DLD1 (cell line): ENCODE results near the gene CLOCK.
"Not testable (repeated sequence)": the region's sequence is repeated elsewhere in the genome, so short reads cannot be mapped to it uniquely, and the experiment has no call there.

Experiments used
- in situ Hi-C: cut with HindIII; loops from 2 replicates; pipeline ENCODE4 v1.10.0; 2017; ENCODE audit warnings: low sequenced_read_pairs

The CLOCK gene

GRCh38 chr4:55546756-55547465 is at the start of gene CLOCK:
TSS of gene CLOCK (minus strand) at chr4:55546909. CDS start at chr4:55482785, 64,124 bp downstream.
- in situ Hi-C loops: no loop called here

- in situ Hi-C loops: no loop called here
Observed at GRCh38 chr4:55592014-55592413, 45.3 kb upstream of the CLOCK start, which contains the start of gene PDCL2. TSS of gene PDCL2 (minus strand) at chr4:55592245. CDS start at chr4:55592109, 136 bp downstream.

DNA sequence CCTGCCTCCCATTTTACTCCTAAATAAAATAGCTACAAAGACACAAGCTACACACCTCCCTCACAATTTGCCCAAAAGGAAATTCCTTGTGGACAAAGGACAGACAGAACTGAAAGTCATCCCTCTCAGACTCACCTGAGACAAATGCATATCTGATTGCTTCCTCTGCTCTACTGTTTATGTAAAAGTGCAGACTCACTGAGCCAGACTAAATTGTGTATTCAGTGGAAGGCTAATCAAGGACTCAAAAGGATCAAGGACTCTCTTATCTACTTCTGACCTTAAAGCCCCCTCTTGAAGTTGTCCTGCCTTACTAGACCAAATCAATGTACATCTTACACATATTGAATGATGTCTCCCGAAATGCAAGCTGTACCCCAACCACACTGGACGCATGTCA is 41.5 kb upstream of the CLOCK start:
- in situ Hi-C loops: no loop called here

DNA sequence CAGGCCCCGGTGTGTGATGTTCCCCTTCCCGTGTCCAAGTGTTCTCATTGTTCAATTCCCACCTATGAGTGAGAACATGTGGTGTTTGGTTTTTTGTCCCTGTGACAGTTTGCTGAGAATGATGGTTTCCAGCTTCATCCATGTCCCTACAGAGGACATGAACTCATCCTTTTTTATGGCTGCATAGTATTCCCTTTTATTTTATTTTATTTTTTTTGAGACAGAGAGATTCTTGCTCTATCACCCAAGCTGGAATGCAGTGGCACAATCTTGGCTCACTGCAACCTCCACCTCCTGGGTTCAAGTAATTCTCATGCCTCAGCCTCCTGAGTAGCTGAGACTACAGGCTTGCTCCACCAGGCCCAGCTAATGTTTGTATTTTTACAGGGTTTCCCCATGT is 36.1 kb upstream of the CLOCK start:
- in situ Hi-C loops: not testable (repeated sequence)

GRCh38 chr4:55578341-55579010 is 31.8 kb upstream of the CLOCK start:
- in situ Hi-C loops: no loop called here

- in situ Hi-C loops: no loop called here
Observed at GRCh38 chr4:55575513-55575912, 28.8 kb upstream of the CLOCK start.

DNA sequence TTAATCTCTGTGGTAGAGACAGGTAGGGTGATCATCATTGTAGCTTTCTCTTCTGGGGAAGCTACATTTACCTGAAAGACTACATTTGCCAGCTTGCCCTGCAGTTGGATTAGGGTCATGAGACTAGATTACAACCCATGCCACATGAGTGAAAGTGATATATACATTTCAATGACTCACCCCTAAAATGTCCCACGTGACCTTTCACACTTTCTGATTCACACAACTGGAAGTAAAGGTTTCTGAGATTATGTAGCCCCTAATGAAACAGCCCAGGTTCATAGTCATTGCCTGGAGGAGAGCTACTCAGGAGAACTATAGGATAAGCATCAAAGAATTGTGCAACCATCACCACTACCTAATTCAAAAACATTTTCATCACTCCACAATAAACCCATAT is 27.5 kb upstream of the CLOCK start:
- in situ Hi-C loops: no loop called here

- in situ Hi-C loops: no loop called here
Observed at GRCh38 chr4:55571806-55572205, 25.1 kb upstream of the CLOCK start.

DNA sequence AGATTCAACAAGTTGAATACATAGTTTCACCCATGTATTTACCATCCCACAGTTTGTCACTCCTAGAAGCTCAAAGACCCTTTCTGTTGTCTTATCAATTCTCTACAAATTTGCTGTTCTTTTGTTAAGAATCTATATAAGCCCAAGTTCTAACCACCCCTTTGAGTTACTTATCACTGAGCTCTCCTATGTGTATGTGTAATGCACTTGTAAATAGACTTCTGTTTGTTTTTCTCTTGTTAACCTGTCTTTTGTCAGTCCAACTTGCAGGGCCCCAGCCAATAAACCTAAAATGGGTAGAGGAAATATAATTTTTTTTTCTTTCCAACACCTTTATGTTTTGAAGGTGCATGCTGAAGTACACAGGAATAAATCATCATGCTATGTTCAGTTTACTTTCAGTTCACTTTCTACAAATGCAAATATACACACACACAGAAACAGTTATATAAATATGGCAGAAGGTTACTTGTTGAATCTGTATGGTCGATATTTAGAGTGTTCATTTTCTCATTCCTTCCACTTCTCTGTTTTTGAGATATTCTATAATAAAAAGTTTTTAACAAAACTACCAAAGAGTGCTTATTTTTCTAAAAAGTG is 22.3 kb upstream of the CLOCK start:
- in situ Hi-C loops: no loop called here

GRCh38 chr4:55561889-55562288 is 15.2 kb upstream of the CLOCK start:
- in situ Hi-C loops: no loop called here

GRCh38 chr4:55560096-55560495 is 13.4 kb upstream of the CLOCK start:
- in situ Hi-C loops: no loop called here

GRCh38 chr4:55554453-55555030 is 7.8 kb upstream of the CLOCK start:
- in situ Hi-C loops: no loop called here

DNA sequence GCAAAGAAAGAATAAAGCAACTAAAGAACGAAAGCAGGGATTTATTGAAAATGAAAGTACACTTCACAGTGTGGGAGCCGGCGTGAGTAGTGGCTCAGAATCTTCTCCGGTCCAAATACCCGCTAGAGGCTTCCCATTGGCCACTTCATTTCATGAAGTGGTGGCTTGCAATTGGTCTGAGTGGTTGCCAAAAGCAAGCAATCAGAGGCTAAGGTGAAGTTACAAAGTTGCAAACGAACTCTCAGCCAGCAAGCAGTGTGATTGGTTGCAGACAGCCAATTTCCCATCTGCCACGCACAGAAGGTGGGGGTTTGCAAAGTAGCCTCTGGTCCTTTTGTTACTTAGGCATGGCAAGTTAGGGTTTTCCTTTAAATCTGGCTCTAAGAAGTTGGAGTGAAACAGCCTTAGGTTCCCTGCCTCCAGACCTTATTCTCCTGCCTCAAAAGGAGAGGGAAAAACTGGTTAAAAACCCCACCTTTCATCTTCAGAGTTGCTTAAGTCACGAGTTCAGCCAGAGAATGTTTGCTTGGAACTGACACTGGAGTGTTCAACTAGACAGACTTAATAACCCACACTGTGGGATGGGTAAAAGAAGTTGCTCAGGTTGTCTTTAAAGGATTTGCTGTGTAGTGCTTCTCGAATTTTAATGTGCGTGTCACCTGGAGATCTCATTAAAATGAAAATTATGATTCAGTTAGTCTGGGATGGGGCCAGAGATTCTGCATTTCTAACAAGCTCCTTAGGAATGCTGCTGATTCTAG is 6.9 kb upstream of the CLOCK start:
- in situ Hi-C loops: no loop called here

DNA sequence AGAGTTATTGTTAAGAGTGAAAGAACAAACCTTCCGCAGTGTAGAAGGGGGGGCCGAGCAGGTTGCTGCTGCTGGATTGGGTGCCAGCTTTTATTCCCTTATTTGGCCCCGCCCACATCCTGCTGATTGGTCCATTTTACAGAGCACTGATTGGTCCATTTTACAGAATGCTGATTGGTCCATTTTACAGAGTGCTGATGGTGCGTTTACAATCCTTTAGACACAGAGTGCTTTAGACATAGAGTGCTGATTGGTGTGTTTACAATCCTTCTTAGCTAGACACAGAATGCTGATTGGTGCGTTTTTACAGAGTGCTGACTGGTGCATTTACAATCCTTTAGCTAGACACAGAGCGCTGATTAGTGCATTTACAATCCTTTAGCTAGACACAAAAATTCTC is 5.3 kb upstream of the CLOCK start:
- in situ Hi-C loops: not testable (repeated sequence)

DNA sequence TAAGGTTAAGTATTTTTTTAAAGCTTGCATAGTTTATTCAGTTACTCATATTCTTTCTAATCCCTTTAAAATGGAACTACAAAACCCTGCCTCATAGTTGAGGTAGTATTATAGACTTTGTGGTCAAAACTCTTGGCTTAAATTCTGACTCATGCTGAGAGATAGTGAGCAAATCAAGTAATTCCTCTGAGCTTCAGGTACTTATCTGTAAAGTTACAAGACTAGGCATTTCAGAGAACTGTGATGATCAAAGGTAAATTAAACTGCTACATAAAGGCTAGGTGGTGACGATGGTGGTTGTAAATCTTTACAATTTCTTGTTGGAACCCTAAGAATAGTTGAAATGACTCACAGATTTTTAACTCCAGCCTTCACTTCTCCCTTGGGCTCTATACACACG is 3.2 kb upstream of the CLOCK start:
- in situ Hi-C loops: no loop called here

GRCh38 chr4:55547918-55548317 is 1.2 kb upstream of the CLOCK start:
- in situ Hi-C loops: no loop called here

DNA sequence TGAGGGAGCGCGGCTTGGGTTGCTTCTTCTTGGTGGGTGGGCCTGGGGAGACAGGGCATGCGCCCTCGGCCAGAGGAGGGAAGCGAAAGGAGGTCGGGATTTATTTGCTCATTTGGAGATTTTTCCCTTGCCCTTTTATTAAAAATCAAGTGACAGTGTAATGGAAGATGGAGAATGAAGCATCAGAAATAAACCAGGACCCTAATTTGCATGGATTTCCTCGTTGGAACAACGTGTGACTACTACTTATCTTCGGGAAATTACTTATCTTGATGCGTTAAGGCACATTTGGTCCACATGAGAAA is 709 bp upstream of the CLOCK start:
- in situ Hi-C loops: no loop called here

- in situ Hi-C loops: no loop called here
Observed at GRCh38 chr4:55546506-55546755, 278 bp downstream of the CLOCK start.

GRCh38 chr4:55545641-55546505 is 836 bp downstream of the CLOCK start:
- in situ Hi-C loops: no loop called here

- in situ Hi-C loops: no loop called here
Observed at GRCh38 chr4:55545151-55545550, 1.6 kb downstream of the CLOCK start.

DNA sequence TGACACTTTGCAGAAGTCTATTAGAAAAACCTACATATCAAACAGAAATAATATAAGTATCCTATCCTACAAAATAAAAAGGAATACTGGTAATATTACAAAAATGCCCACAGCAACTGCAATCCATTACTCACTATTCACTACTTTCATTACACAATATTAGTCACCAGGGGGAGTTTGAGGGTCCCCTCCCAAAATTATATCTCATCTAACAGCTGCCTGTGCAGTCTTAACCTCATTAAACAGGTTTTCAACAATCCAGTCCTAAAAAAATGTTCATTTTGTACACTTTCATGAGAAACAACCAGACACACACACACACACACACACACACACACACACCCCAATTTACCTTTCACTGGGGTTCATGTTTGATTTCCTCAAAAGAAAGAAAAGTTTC is 2.9 kb downstream of the CLOCK start:
- in situ Hi-C loops: no loop called here
